Naive thymus-derived CD4-positive, alpha-beta T cell (primary cell): Measurements from ENCODE around the gene SH3TC1. TPM values are rescaled to one million over a fixed set of nuclear protein-coding genes. Genes with fewer than 3 reads are reported as not detected.

Experiments
- ATAC-seq: fragments of 150-1000 bp; cut with Tn5 transposase; 2 replicates; pipeline ENCODE4 v1.10.0; 2021; ENCODE audit warnings: mild to moderate bottlenecking, moderate library complexity
- CTCF ChIA-PET: fragments of 350-600 bp; sonication (Branson Sonifier 250); formaldehyde crosslinking; loops from one replicate; lab custom pipeline; 2021; ENCODE audit warnings: antibody characterized with exemption; lab: Charles Lee
- POLR2A ChIA-PET: fragments of 350-600 bp; sonication (Branson Sonifier 250); formaldehyde crosslinking; loops from one replicate; lab custom pipeline; 2021; ENCODE audit warnings: antibody characterized with exemption, inconsistent platforms; lab: Charles Lee
- DNase-seq, 9 donors: peaks; one replicate each; pipeline versions ENCODE4 v3.0.0 to v3.0.0-alpha.2; 2020 to 2022; ENCODE audit warnings: mixed read lengths in 1 of 9
- H3K27ac ChIP-seq: one replicate; pipeline ENCODE4 v1.7.0; 2013; ENCODE audit warnings: mild to moderate bottlenecking, low read depth, low read length, moderate library complexity
- H3K27me3 ChIP-seq, 2 donors: one replicate each; pipeline ENCODE4 v1.7.0; 2013; ENCODE audit warnings: low read length in 2 of 2, mild to moderate bottlenecking in 2 of 2, moderate library complexity in 2 of 2; ENCODE audit not compliant: control insufficient read depth in 2 of 2, insufficient read depth in 2 of 2
- H3K36me3 ChIP-seq, 3 experiments: 1 replicate in 2 of 3; 2 replicates in 1 of 3; pipeline ENCODE4 v1.7.0; 2013; ENCODE audit warnings: low read length in 3 of 3, mild to moderate bottlenecking in 3 of 3, moderate library complexity in 1 of 3; ENCODE audit not compliant: insufficient read depth in 3 of 3, control insufficient read depth in 2 of 3
- H3K4me1 ChIP-seq, 2 donors: one replicate each; pipeline ENCODE4 v1.7.0; 2013; ENCODE audit warnings: low read length in 2 of 2, mild to moderate bottlenecking in 2 of 2, moderate library complexity in 1 of 2; ENCODE audit not compliant: control insufficient read depth in 2 of 2, insufficient read depth in 2 of 2
- H3K4me3 ChIP-seq: 2 replicates; pipeline ENCODE4 v1.7.0; 2013; ENCODE audit warnings: mild to moderate bottlenecking, low read length
- H3K9me3 ChIP-seq, 3 experiments: 1 replicate in 2 of 3; 2 replicates in 1 of 3; pipeline ENCODE4 v1.7.0; 2013; ENCODE audit warnings: low read length in 3 of 3; ENCODE audit not compliant: control insufficient read depth in 2 of 3
- H3K27ac Mint-ChIP-seq, 9 donors: one replicate each; pipeline ENCODE4 v1.8.0; 2020 to 2022; ENCODE audit warnings: mixed read lengths in 9 of 9, mild to moderate bottlenecking in 8 of 9, moderate library complexity in 5 of 9, inconsistent platforms in 2 of 9
- H3K27me3 Mint-ChIP-seq, 5 donors: one replicate each; pipeline ENCODE4 v1.8.0; 2021 to 2022; ENCODE audit warnings: mixed read lengths in 5 of 5, mild to moderate bottlenecking in 1 of 5
- H3K36me3 Mint-ChIP-seq, 5 donors: one replicate each; pipeline ENCODE4 v1.8.0; 2020 to 2022; ENCODE audit warnings: mixed read lengths in 5 of 5, mild to moderate bottlenecking in 3 of 5, inconsistent platforms in 1 of 5
- H3K4me1 Mint-ChIP-seq, 7 donors: one replicate each; pipeline ENCODE4 v1.8.0; 2020 to 2022; ENCODE audit warnings: mixed read lengths in 7 of 7, mild to moderate bottlenecking in 3 of 7, inconsistent platforms in 1 of 7
- H3K4me3 Mint-ChIP-seq, 10 donors: one replicate each; pipeline ENCODE4 v1.8.0; 2020 to 2022; ENCODE audit warnings: mild to moderate bottlenecking in 10 of 10, mixed read lengths in 10 of 10, moderate library complexity in 6 of 10, inconsistent platforms in 2 of 10
- H3K9me3 Mint-ChIP-seq, 11 donors: one replicate each; pipeline ENCODE4 v1.8.0; 2020 to 2022; ENCODE audit warnings: mixed read lengths in 11 of 11, mild to moderate bottlenecking in 4 of 11, inconsistent platforms in 1 of 11, moderate library complexity in 1 of 11
- intact Hi-C, 2 donors: fragments of 100-400 bp; cut with micrococcal nuclease; formaldehyde crosslinking; loops; one replicate each; pipeline ENCODE4 v1.15.1; 2023
- polyA plus RNA-seq, 2 donors: library from polyadenylated mRNA; unstranded; fragments of 300-500 nt; fragmentation: Illumina TruSeq; gene quantifications; one replicate each; pipeline ENCODE4 v1.2.3, GENCODE V29; 2021
- total RNA-seq, 6 experiments: library from RNA in 5 of 6; stranded (reverse) in 5 of 6; gene quantifications; 1 replicate in 5 of 6; 2 replicates in 1 of 6; pipeline ENCODE4 v1.2.3 and lab custom pipeline; 2021 to 2026

Gene SH3TC1
- total and polyA plus RNA-seq, 7 experiments from 2014 or later = 6.5 to 120 (median 34.9) TPM

- ATAC-seq (no peak), DNase-seq (no peak)
- POLR2A ChIA-PET = no interaction called here
- Mint-ChIP-seq H3K9me3 (peaks cover 0 to 6% (median 0%) of the 10 kb centered on the region in 11 donors), H3K4me1 (peaks cover 0 to 2% (median 0%) of the 10 kb centered on the region in 7 donors), H3K4me3 (no peak overlapping the region), H3K27me3 (no peaks in the 10 kb centered on the region), H3K36me3 (no peaks in the 10 kb centered on the region), H3K27ac (no peak overlapping the region)
- H3K4me1 ChIP-seq = no peaks in the 10 kb centered on the region
- H3K9me3 ChIP-seq = no peaks in the 10 kb centered on the region
- no peaks in the 10 kb centered on the region for H3K36me3 ChIP-seq
- no peak overlapping the region for H3K27ac ChIP-seq
- H3K4me3 ChIP-seq = no peak overlapping the region
- intact Hi-C loops = no loop called here
- H3K27me3 ChIP-seq = no peaks in the 10 kb centered on the region
- CTCF ChIA-PET = no interaction called here
Observed at GRCh38 chr4:8289956-8290700, 91.0 kb downstream of the SH3TC1 start.

- Mint-ChIP-seq H3K4me3 (no peak overlapping the region), H3K36me3 (no peaks in the 10 kb centered on the region), H3K27me3 (no peaks in the 10 kb centered on the region), H3K9me3 (peaks cover 0 to 6% (median 0%) of the 10 kb centered on the region in 11 donors), H3K4me1 (peaks cover 0 to 2% (median 0%) of the 10 kb centered on the region in 7 donors), H3K27ac (no peak overlapping the region)
- no peaks in the 10 kb centered on the region for H3K36me3 ChIP-seq
- H3K9me3 ChIP-seq = no peaks in the 10 kb centered on the region
- H3K27me3 ChIP-seq = no peaks in the 10 kb centered on the region
- intact Hi-C loops = no loop called here
- DNase-seq = no peak
- POLR2A ChIA-PET = no interaction called here
- ATAC-seq = no peak
- H3K27ac ChIP-seq = no peak overlapping the region
- H3K4me3 ChIP-seq = no peak overlapping the region
- no peaks in the 10 kb centered on the region for H3K4me1 ChIP-seq
- CTCF ChIA-PET = no interaction called here
Observed at GRCh38 chr4:8290701-8290970, 91.5 kb downstream of the SH3TC1 start.

Other genes starting within 250 kb of the SH3TC1 start
- 1 to 10 TPM in 4 of 5 experiments, under 1 TPM in 1; 0.22 to 4.9 (median 3.1) TPM for gene ABLIM2, start 40.5 kb upstream of the SH3TC1 start, total RNA-seq
- 1 to 10 TPM in 1 of 2 donors, under 1 TPM in 1; 0.99 to 5.8 TPM for gene ABLIM2, start 40.5 kb upstream of the SH3TC1 start, polyA plus RNA-seq
- not detected for gene HTRA3, start 70.5 kb downstream of the SH3TC1 start, total RNA-seq
- gene HTRA3, start 70.5 kb downstream of the SH3TC1 start, polyA plus RNA-seq = not detected
- 10 to 100 TPM; 10.9 to 20.5 (median 14.8) TPM for gene ACOX3, start 241.4 kb downstream of the SH3TC1 start, total RNA-seq
- gene ACOX3, start 241.4 kb downstream of the SH3TC1 start, polyA plus RNA-seq = 10 to 100 TPM; 16.1 to 19.1 TPM
- 10 to 100 TPM; 28.5 to 33.7 (median 29.6) TPM for gene TRMT44, start 241.5 kb downstream of the SH3TC1 start, total RNA-seq
- 10 to 100 TPM; 13.8 to 21.3 TPM for gene TRMT44, start 241.5 kb downstream of the SH3TC1 start, polyA plus RNA-seq